ENCODE data around the gene PCDHGB4.

The PCDHGB4 gene

GRCh38 chr5:141399555-141400258 lies 12.2 kb downstream of the PCDHGB4 start:
- no peak for TF ChIP-seq CTCF (IDR thresholded peaks at IDR 0.05; ENCODE audit: extremely low read depth, missing control alignments)
- DNase-seq (ENCODE audit: low spot score), result no peak

GRCh38 chr5:141402553-141403243 lies 15.2 kb downstream of the PCDHGB4 start, which contains the start of gene PCDHGA9:
Gene PCDHGA9, plus strand, starts transcription at chr5:141402778. Its CDS starts 175 bp downstream, at chr5:141402953.
- TF ChIP-seq CTCF (IDR thresholded peaks at IDR 0.05; ENCODE audit: extremely low read depth, missing control alignments), result no peak
- no peak for DNase-seq (ENCODE audit: low spot score)

GRCh38 chr5:141403387-141403786 lies 15.9 kb downstream of the PCDHGB4 start:
- no peak for TF ChIP-seq CTCF (IDR thresholded peaks at IDR 0.05; ENCODE audit: extremely low read depth, missing control alignments)
- DNase-seq (ENCODE audit: low spot score), result no peak

- DNase-seq (ENCODE audit: low spot score), result peak; percentile 66
- peak; percentile 64 for TF ChIP-seq CTCF (IDR thresholded peaks at IDR 0.05; ENCODE audit: extremely low read depth, missing control alignments)
These were observed 20.4 kb downstream of the PCDHGB4 start, which contains the start of gene PCDHGB6 for GRCh38 chr5:141407790-141408505. Gene PCDHGB6, plus strand, starts transcription at chr5:141408021. Its CDS starts 182 bp downstream, at chr5:141408203.

- DNase-seq (ENCODE audit: low spot score), result no peak
- no peak for TF ChIP-seq CTCF (IDR thresholded peaks at IDR 0.05; ENCODE audit: extremely low read depth, missing control alignments)
These were observed 22.3 kb downstream of the PCDHGB4 start for GRCh38 chr5:141409598-141410306.

GRCh38 chr5:141411575-141411974 lies 24.1 kb downstream of the PCDHGB4 start:
- no peak for DNase-seq (ENCODE audit: low spot score)
- TF ChIP-seq CTCF (IDR thresholded peaks at IDR 0.05; ENCODE audit: extremely low read depth, missing control alignments), result no peak

Data from GM20000 (cell line).